ENCODE results near the gene TRIM2. TPM values are rescaled to one million over a fixed set of nuclear protein-coding genes. Genes with fewer than 3 reads are reported as not detected.

Gene TRIM2
- total and polyA plus RNA-seq, 2 of the 8 experiments (the other 6 are each of a cell fraction or from before 2014, with no cell fraction given): 34.0 to 59.8 TPM

DNA sequence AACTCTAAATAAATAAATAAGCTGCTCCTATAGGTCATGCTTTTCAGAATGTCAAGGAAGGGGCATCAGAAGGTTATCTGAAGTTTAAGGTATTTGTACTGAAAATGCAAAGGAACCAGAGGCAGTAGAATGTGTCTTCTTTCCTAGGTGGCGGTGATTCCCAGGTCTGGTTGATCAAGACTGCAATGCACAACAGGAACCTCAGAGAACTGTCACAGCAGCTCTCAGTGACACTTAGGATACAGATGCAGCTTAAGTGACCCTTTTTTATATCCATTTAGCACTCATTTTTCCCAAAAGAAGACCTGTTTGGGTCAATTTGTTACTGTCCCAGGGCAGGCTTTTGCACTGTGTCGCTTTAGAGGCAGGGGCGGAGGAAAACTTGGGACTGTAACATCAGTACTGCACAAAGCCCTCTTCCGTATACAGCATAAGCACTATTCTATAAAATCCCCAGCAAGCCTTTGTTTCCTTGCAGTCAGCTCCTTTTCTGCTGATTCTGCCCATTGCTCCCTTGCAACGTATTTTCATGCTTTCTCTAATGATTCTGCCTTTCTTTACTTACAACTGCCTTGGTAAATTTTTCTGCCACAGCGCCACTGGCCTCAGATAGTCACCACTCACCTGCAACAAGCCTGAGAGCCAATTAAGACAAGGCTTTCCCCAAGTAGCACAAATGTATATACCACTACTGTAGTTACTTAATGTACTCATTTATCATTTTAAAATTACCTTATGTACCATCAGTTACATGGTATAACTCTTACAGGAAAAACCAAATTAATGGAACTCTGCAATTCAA is 138.7 kb downstream of the TRIM2 start:
- H3K79me2 ChIP-seq (ENCODE audit: control insufficient read depth in 1 of 2, insufficient read depth in 2 of 2, low read length in 2 of 2): peaks cover 3 to 24% of the 10 kb centered on the region in 2 experiments; a peak in 3 of 4 replicates
- no peak overlapping the region for H4K91ac ChIP-seq (replicated peaks; ENCODE audit: insufficient read length, low read length)
- ChIA-PET POLR2A (ENCODE audit: partially characterized antibody) (interaction anchor here (0.6 to 1.8 kb wide), 3 partner anchors 25 to 131 kb away, joined by 3 to 4 read pairs (median 3); no protein-coding TSS in a partner anchor), CTCF (ENCODE audit: partially characterized antibody) (interaction anchor here (0.8 to 1.7 kb wide), 11 partner anchors 67 to 342 kb away, joined by 3 to 6 read pairs (median 3); no protein-coding TSS in a partner anchor)
- H3K9ac ChIP-seq (replicated peaks in 1 of 4; ENCODE audit: extremely low read depth in 1 of 4, low read depth in 3 of 4, low read length in 3 of 4): no peak overlapping the region
- no peak overlapping the region for H3K18ac ChIP-seq (ENCODE audit: extremely low read depth, low read length)
- H2BK5ac ChIP-seq (ENCODE audit: low read depth, low read length): no peak overlapping the region
- peaks cover 0 to 3% (median 0%) of the 10 kb centered on the region in 4 experiments; a peak in 1 of 8 replicates for H3K36me3 ChIP-seq (ENCODE audit: control insufficient read depth in 2 of 4, insufficient read depth in 4 of 4, low read length in 3 of 4)
- 87% methylated on average over 6 of the region's 6 CpGs; no CpG with 5 or more reads in 1 of the 2 experiments for WGBS, 2 experiments (ENCODE audit: extremely low coverage in 1 of 2, insufficient coverage in 1 of 2, insufficient read length in 1 of 2, insufficient replicate concordance in 2 of 2, low coverage in 1 of 2, low lambda C conversion rate in 2 of 2, missing lambda C conversion rate in 1 of 2)
- no peak overlapping the region for H3K56ac ChIP-seq (replicated peaks; ENCODE audit: insufficient read length, low read depth, low read length)
- no peak for TF ChIP-seq SUZ12 (IDR thresholded peaks at IDR 0.05; ENCODE audit: low read length)
- no peak overlapping the region for H2BK120ac ChIP-seq (replicated peaks; ENCODE audit: low read depth, low read length)
- H2BK20ac ChIP-seq (ENCODE audit: low read length): no peak overlapping the region
- H3K4me1 ChIP-seq (replicated peaks in 1 of 4; ENCODE audit: control insufficient read depth in 3 of 4, insufficient read depth in 4 of 4, low read length in 3 of 4): peaks cover 0 to 3% (median 0%) of the 10 kb centered on the region in 4 experiments; a peak in 2 of 7 replicates
- no peak overlapping the region for H3K23ac ChIP-seq (ENCODE audit: insufficient read length)
- no peak overlapping the region for H3K4ac ChIP-seq (replicated peaks; ENCODE audit: insufficient read length, low read depth, low read length)
- H4K20me1 ChIP-seq (replicated peaks in 1 of 2; ENCODE audit: control insufficient read depth in 1 of 2, insufficient read depth in 2 of 2, low read length in 2 of 2): peaks cover 1 to 3% of the 10 kb centered on the region in 2 experiments
- H2AK5ac ChIP-seq (ENCODE audit: low read depth, low read length): no peak overlapping the region
- H4K5ac ChIP-seq (ENCODE audit: insufficient read length, low read depth, low read length): no peak overlapping the region
- no peak overlapping the region for H4K8ac ChIP-seq (ENCODE audit: extremely low read depth, insufficient read depth, low read length)
- no peaks in the 10 kb centered on the region for H3K27me3 ChIP-seq (replicated peaks in 1 of 4; ENCODE audit: control insufficient read depth in 3 of 4, extremely low read depth in 1 of 4, insufficient read depth in 3 of 4, low read length in 3 of 4)
- peaks cover 2% of the 10 kb centered on the region; the same call in 1 of the 2 replicates for H3K79me1 ChIP-seq (ENCODE audit: low read depth, low read length)
- H2BK15ac ChIP-seq (ENCODE audit: low read length): no peak overlapping the region
- H3K4me3 ChIP-seq (ENCODE audit: extremely low read depth in 1 of 4, insufficient read depth in 2 of 4, low read depth in 3 of 4, low read length in 4 of 4): no peak overlapping the region
- DNase-seq (ENCODE audit: low read depth in 1 of 2, low spot score in 2 of 2) (no peak), FAIRE-seq (no peak)
- no peak overlapping the region for H2AFZ ChIP-seq (ENCODE audit: low read length)
- no peak overlapping the region for H2BK12ac ChIP-seq (ENCODE audit: low read depth, low read length)
- H3K4me2 ChIP-seq (ENCODE audit: insufficient read depth in 1 of 2, low read depth in 2 of 2, low read length in 2 of 2): no peak overlapping the region
- H3K27ac ChIP-seq (ENCODE audit: low read depth, low read length): no peak overlapping the region
- no peaks in the 10 kb centered on the region for H3K9me3 ChIP-seq (ENCODE audit: insufficient read depth in 2 of 2, low read depth in 1 of 2, low read length in 1 of 2)
- no peak overlapping the region for H3K14ac ChIP-seq (ENCODE audit: insufficient read length)
- H3K23me2 ChIP-seq (ENCODE audit: low read depth, low read length): peaks cover 6% of the 10 kb centered on the region
